ENCODE measurements around the gene UBASH3B.

UBASH3B gene

GRCh38 chr11:122755941-122756340, 100.4 kb downstream of the UBASH3B start:
- TF ChIP-seq EZH2phosphoT487 (IDR thresholded peaks at IDR 0.05; ENCODE audit: borderline replicate concordance) (no peak), CTCF (conservative IDR thresholded peaks at IDR 0.05; ENCODE audit: low read length) (no peak)
- Histone ChIP-seq H3K27me3 (ENCODE audit: insufficient read depth, low read length, poor library complexity, severe bottlenecking) (no peaks in the 10 kb centered on the region), H3K79me2 (ENCODE audit: insufficient read depth, low read length) (peaks cover 95% of the 10 kb centered on the region), H3K4me2 (ENCODE audit: low read depth, low read length, poor library complexity, severe bottlenecking) (peak overlapping the region; percentile 43), H3K4me3 (ENCODE audit: low read length, poor library complexity, severe bottlenecking) (peak overlapping the region; percentile 33), H3K4me1 (ENCODE audit: insufficient read depth, low read length, poor library complexity, severe bottlenecking) (peaks cover 72% of the 10 kb centered on the region), H2AFZ (ENCODE audit: low read length) (no peak overlapping the region), H3K9me2 (replicated peaks; ENCODE audit: low read depth, low read length) (no peaks in the 10 kb centered on the region), H3K9ac (ENCODE audit: low read depth, low read length, poor library complexity, severe bottlenecking) (peak overlapping the region; percentile 69), H3K9me3 (ENCODE audit: insufficient read depth, low read depth, low read length) (no peaks in the 10 kb centered on the region), H3K36me3 (ENCODE audit: insufficient read depth, low read length) (peaks cover 12% of the 10 kb centered on the region; the same call in 1 of the 2 replicates), H3F3A (ENCODE audit: low read depth) (no peaks in the 10 kb centered on the region), H4K20me1 (ENCODE audit: insufficient read depth, low read length, poor library complexity, severe bottlenecking) (peaks cover 4% of the 10 kb centered on the region)

- Histone ChIP-seq H3K9me2 (replicated peaks; ENCODE audit: low read depth, low read length) (no peaks in the 10 kb centered on the region), H3K27me3 (ENCODE audit: insufficient read depth, low read length, poor library complexity, severe bottlenecking) (no peaks in the 10 kb centered on the region), H3K4me1 (ENCODE audit: insufficient read depth, low read length, poor library complexity, severe bottlenecking) (peaks cover 68% of the 10 kb centered on the region), H3F3A (ENCODE audit: low read depth) (no peaks in the 10 kb centered on the region), H3K36me3 (ENCODE audit: insufficient read depth, low read length) (peaks cover 8% of the 10 kb centered on the region; the same call in 1 of the 2 replicates), H3K4me3 (ENCODE audit: low read length, poor library complexity, severe bottlenecking) (peak overlapping the region; percentile 33), H3K4me2 (ENCODE audit: low read depth, low read length, poor library complexity, severe bottlenecking) (peak overlapping the region; percentile 43), H3K9ac (ENCODE audit: low read depth, low read length, poor library complexity, severe bottlenecking) (peak overlapping the region; percentile 69), H3K9me3 (ENCODE audit: insufficient read depth, low read depth, low read length) (no peaks in the 10 kb centered on the region), H3K79me2 (ENCODE audit: insufficient read depth, low read length) (peaks cover 95% of the 10 kb centered on the region), H4K20me1 (ENCODE audit: insufficient read depth, low read length, poor library complexity, severe bottlenecking) (peaks cover 4% of the 10 kb centered on the region), H2AFZ (ENCODE audit: low read length) (no peak overlapping the region)
- no peak for TF ChIP-seq EZH2phosphoT487 (IDR thresholded peaks at IDR 0.05; ENCODE audit: borderline replicate concordance)
- peak; percentile 80 for TF ChIP-seq CTCF (conservative IDR thresholded peaks at IDR 0.05; ENCODE audit: low read length)
These were observed 100.9 kb downstream of the UBASH3B start for GRCh38 chr11:122756417-122756816.

- H3K4me2 ChIP-seq (ENCODE audit: low read depth, low read length, poor library complexity, severe bottlenecking) = no peak overlapping the region
- peaks cover 8% of the 10 kb centered on the region; the same call in 1 of the 2 replicates for H3K36me3 ChIP-seq (ENCODE audit: insufficient read depth, low read length)
- no peaks in the 10 kb centered on the region for H3F3A ChIP-seq (ENCODE audit: low read depth)
- H3K27me3 ChIP-seq (ENCODE audit: insufficient read depth, low read length, poor library complexity, severe bottlenecking) = no peaks in the 10 kb centered on the region
- peaks cover 62% of the 10 kb centered on the region for H3K4me1 ChIP-seq (ENCODE audit: insufficient read depth, low read length, poor library complexity, severe bottlenecking)
- no peak overlapping the region for H3K4me3 ChIP-seq (ENCODE audit: low read length, poor library complexity, severe bottlenecking)
- H3K9me2 ChIP-seq (replicated peaks; ENCODE audit: low read depth, low read length) = no peaks in the 10 kb centered on the region
- TF ChIP-seq EZH2phosphoT487 (IDR thresholded peaks at IDR 0.05; ENCODE audit: borderline replicate concordance) (no peak), CTCF (conservative IDR thresholded peaks at IDR 0.05; ENCODE audit: low read length) (no peak)
- peaks cover 93% of the 10 kb centered on the region for H3K79me2 ChIP-seq (ENCODE audit: insufficient read depth, low read length)
- peak overlapping the region; percentile 69 for H3K9ac ChIP-seq (ENCODE audit: low read depth, low read length, poor library complexity, severe bottlenecking)
- peaks cover 4% of the 10 kb centered on the region for H4K20me1 ChIP-seq (ENCODE audit: insufficient read depth, low read length, poor library complexity, severe bottlenecking)
- no peak overlapping the region for H2AFZ ChIP-seq (ENCODE audit: low read length)
- H3K9me3 ChIP-seq (ENCODE audit: insufficient read depth, low read depth, low read length) = no peaks in the 10 kb centered on the region
These were observed 101.7 kb downstream of the UBASH3B start for GRCh38 chr11:122757201-122757600.
